ENCODE results near the gene TEC. TPM values are rescaled to one million over a fixed set of nuclear protein-coding genes. Genes with fewer than 3 reads are reported as not detected.

TEC gene
- total RNA-seq, 1 donor from 2014 or later = not detected

GRCh38 chr4:48197643-48198237 is 71.9 kb downstream of the TEC start:
- TF ChIP-seq EZH2 (IDR thresholded peaks at IDR 0.05) (no peak), CTCF (IDR thresholded peaks at IDR 0.05) (no peak), EZH2phosphoT487 (IDR thresholded peaks at IDR 0.05) (no peak)
- H4K20me1 ChIP-seq (ENCODE audit: low read depth) = no peaks in the 10 kb centered on the region
- no peak overlapping the region for H2AFZ ChIP-seq (replicated peaks)
- DNase-seq (ENCODE audit: low spot score) = no peak
- no peak overlapping the region for H3K27ac ChIP-seq
- Mint-ChIP-seq H3K36me3 (no peaks in the 10 kb centered on the region), H3K9me3 (no peaks in the 10 kb centered on the region), H3K27ac (no peak overlapping the region), H3K27me3 (ENCODE audit: insufficient read depth, low read depth) (no peaks in the 10 kb centered on the region), H3K4me3 (no peak overlapping the region), H3K4me1 (no peaks in the 10 kb centered on the region)
- H3K4me3 ChIP-seq = no peak overlapping the region
- no peak overlapping the region for H3K9ac ChIP-seq
- no peaks in the 10 kb centered on the region for H3K79me2 ChIP-seq (ENCODE audit: low read depth)
- H3F3A ChIP-seq (ENCODE audit: low read depth) = no peaks in the 10 kb centered on the region
- no peaks in the 10 kb centered on the region for H3K36me3 ChIP-seq
- H3K27me3 ChIP-seq = no peaks in the 10 kb centered on the region
- no peaks in the 10 kb centered on the region for H3K4me1 ChIP-seq
- H3K9me3 ChIP-seq (ENCODE audit: low read depth) = no peaks in the 10 kb centered on the region
- H3K4me2 ChIP-seq = no peak overlapping the region

GRCh38 chr4:48196758-48197504 is 72.7 kb downstream of the TEC start:
- H3K4me2 ChIP-seq = no peak overlapping the region
- H3K36me3 ChIP-seq = no peaks in the 10 kb centered on the region
- H3K79me2 ChIP-seq (ENCODE audit: low read depth) = no peaks in the 10 kb centered on the region
- H2AFZ ChIP-seq (replicated peaks) = no peak overlapping the region
- H3K4me1 Mint-ChIP-seq = no peaks in the 10 kb centered on the region
- H3K4me3 Mint-ChIP-seq = no peak overlapping the region
- no peaks in the 10 kb centered on the region for H3K27me3 ChIP-seq
- H3K27ac ChIP-seq = no peak overlapping the region
- no peaks in the 10 kb centered on the region for H3K27me3 Mint-ChIP-seq (ENCODE audit: insufficient read depth, low read depth)
- no peaks in the 10 kb centered on the region for H3K4me1 ChIP-seq
- H3K36me3 Mint-ChIP-seq = no peaks in the 10 kb centered on the region
- no peak overlapping the region for H3K27ac Mint-ChIP-seq
- no peaks in the 10 kb centered on the region for H3K9me3 ChIP-seq (ENCODE audit: low read depth)
- H3K9me3 Mint-ChIP-seq = no peaks in the 10 kb centered on the region
- TF ChIP-seq EZH2 (IDR thresholded peaks at IDR 0.05) = no peak
- no peak overlapping the region for H3K4me3 ChIP-seq
- H4K20me1 ChIP-seq (ENCODE audit: low read depth) = no peaks in the 10 kb centered on the region
- no peak for DNase-seq (ENCODE audit: low spot score)
- H3K9ac ChIP-seq = no peak overlapping the region
- no peaks in the 10 kb centered on the region for H3F3A ChIP-seq (ENCODE audit: low read depth)

- H3K27ac ChIP-seq = no peak overlapping the region
- H3K9me3 ChIP-seq (ENCODE audit: low read depth) = no peaks in the 10 kb centered on the region
- Mint-ChIP-seq H3K27me3 (ENCODE audit: insufficient read depth, low read depth) (no peaks in the 10 kb centered on the region), H3K4me3 (no peak overlapping the region), H3K4me1 (no peaks in the 10 kb centered on the region), H3K9me3 (no peaks in the 10 kb centered on the region), H3K36me3 (no peaks in the 10 kb centered on the region), H3K27ac (no peak overlapping the region)
- no peaks in the 10 kb centered on the region for H3K27me3 ChIP-seq
- no peaks in the 10 kb centered on the region for H3K4me1 ChIP-seq
- no peaks in the 10 kb centered on the region for H3K36me3 ChIP-seq
- no peak overlapping the region for H3K4me3 ChIP-seq
- no peaks in the 10 kb centered on the region for H4K20me1 ChIP-seq (ENCODE audit: low read depth)
- no peak overlapping the region for H3K4me2 ChIP-seq
- H3K79me2 ChIP-seq (ENCODE audit: low read depth) = no peaks in the 10 kb centered on the region
- no peak overlapping the region for H2AFZ ChIP-seq (replicated peaks)
- DNase-seq (ENCODE audit: low spot score) = no peak
- no peaks in the 10 kb centered on the region for H3F3A ChIP-seq (ENCODE audit: low read depth)
- no peak overlapping the region for H3K9ac ChIP-seq
- TF ChIP-seq EZH2phosphoT487 (IDR thresholded peaks at IDR 0.05) (no peak), CTCF (IDR thresholded peaks at IDR 0.05) (no peak), EZH2 (IDR thresholded peaks at IDR 0.05) (no peak)
Observed at GRCh38 chr4:48195853-48196252, 73.8 kb downstream of the TEC start.

DNA sequence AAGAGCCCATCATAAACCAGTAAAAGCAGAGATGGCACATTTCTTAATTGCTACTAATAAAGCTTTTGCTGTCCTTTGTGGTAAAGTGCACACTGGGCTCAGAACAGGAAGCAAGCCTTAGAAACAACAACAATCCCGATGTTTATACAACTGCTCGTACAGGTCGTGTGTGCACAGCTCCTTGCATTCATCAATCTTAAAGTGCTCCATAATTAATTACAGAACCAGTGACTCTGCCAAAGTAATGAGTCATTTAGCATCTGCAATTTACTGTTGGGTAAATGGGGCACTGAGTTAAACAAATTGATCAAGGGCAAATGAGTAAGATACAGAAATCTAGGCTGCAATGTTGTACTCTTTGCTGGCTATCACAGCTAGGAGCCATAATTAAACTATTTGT is 74.3 kb downstream of the TEC start:
- H3K36me3 ChIP-seq = no peaks in the 10 kb centered on the region
- Mint-ChIP-seq H3K4me1 (no peaks in the 10 kb centered on the region), H3K27ac (no peak overlapping the region), H3K27me3 (ENCODE audit: insufficient read depth, low read depth) (no peaks in the 10 kb centered on the region), H3K9me3 (no peaks in the 10 kb centered on the region), H3K4me3 (no peak overlapping the region), H3K36me3 (no peaks in the 10 kb centered on the region)
- no peaks in the 10 kb centered on the region for H3K9me3 ChIP-seq (ENCODE audit: low read depth)
- no peaks in the 10 kb centered on the region for H3F3A ChIP-seq (ENCODE audit: low read depth)
- no peaks in the 10 kb centered on the region for H3K27me3 ChIP-seq
- no peak overlapping the region for H3K9ac ChIP-seq
- H3K4me2 ChIP-seq = no peak overlapping the region
- no peaks in the 10 kb centered on the region for H3K4me1 ChIP-seq
- H3K4me3 ChIP-seq = no peak overlapping the region
- H3K79me2 ChIP-seq (ENCODE audit: low read depth) = no peaks in the 10 kb centered on the region
- no peak for TF ChIP-seq EZH2phosphoT487 (IDR thresholded peaks at IDR 0.05)
- TF ChIP-seq CTCF (IDR thresholded peaks at IDR 0.05) = no peak
- TF ChIP-seq EZH2 (IDR thresholded peaks at IDR 0.05) = no peak
- no peaks in the 10 kb centered on the region for H4K20me1 ChIP-seq (ENCODE audit: low read depth)
- no peak overlapping the region for H3K27ac ChIP-seq
- H2AFZ ChIP-seq (replicated peaks) = no peak overlapping the region
- no peak for DNase-seq (ENCODE audit: low spot score)

All from neural progenitor cell (in vitro differentiated cells).